HEK293 (cell line): ENCODE data around the gene MFAP3.
A peak's percentile ranks its signal among the peaks of the same experiment; 100 is the strongest.
"Not testable (repeated sequence)": the region's sequence is repeated elsewhere in the genome, so short reads cannot be mapped to it uniquely, and the experiment has no call there.

ENCODE experiments used
- CTCF ChIA-PET: fragments of 350-600 bp; formaldehyde crosslinking; extraction: SDS; loops from one replicate; lab custom pipeline; 2021; ENCODE audit warnings: antibody characterized with exemption; lab: Yijun Ruan, JAX
- POLR2A ChIA-PET: fragments of 300-600 bp; formaldehyde crosslinking; extraction: SDS; loops from one replicate; lab custom pipeline; 2020; ENCODE audit warnings: antibody characterized with exemption, inconsistent platforms; lab: Yijun Ruan, JAX
- H3K27ac ChIP-seq: fragments of 200-500 bp; sonication (Bioruptor generic); 2 replicates; pipeline ENCODE4 v1.5.1; 2014; ENCODE audit warnings: low read depth, low read length, control low read depth, inconsistent platforms; ENCODE audit errors: extremely low read depth
- H3K36me3 ChIP-seq, 2 experiments: fragments of 200-500 bp in 1 of 2; sonication (Bioruptor generic) in 1 of 2; 1 replicate in 1 of 2; 2 replicates in 1 of 2; pipeline ENCODE4 v1.5.1; 2014 to 2017; ENCODE audit warnings: inconsistent platforms in 2 of 2, low read length in 2 of 2; ENCODE audit not compliant: control insufficient read depth in 2 of 2, insufficient read depth in 1 of 2
- H3K4me1 ChIP-seq: fragments of 200-500 bp; sonication (Bioruptor generic); 2 replicates; pipeline ENCODE4 v1.5.1; 2014; ENCODE audit warnings: mild to moderate bottlenecking, low read length, inconsistent platforms; ENCODE audit not compliant: control insufficient read depth, insufficient read depth
- H3K4me3 ChIP-seq: 2 replicates; pipeline ENCODE4 v1.5.1; 2011; ENCODE audit warnings: low read depth, mild to moderate bottlenecking, control low read depth, low read length, moderate library complexity
- H3K9me3 ChIP-seq: fragments of 200-500 bp; sonication (Bioruptor generic); 2 replicates; pipeline ENCODE4 v1.5.1; 2014; ENCODE audit warnings: low read depth, low read length, inconsistent platforms; ENCODE audit not compliant: control insufficient read depth, insufficient read depth
- GLI2 ChIP-seq: fragments of 450-650 bp; formaldehyde crosslinking; IDR thresholded peaks from 2 replicates; pipeline ENCODE4; 2017; ENCODE audit warnings: missing biosample characterization, missing genetic modification characterization, low read depth, borderline replicate concordance
- OVOL3 ChIP-seq: fragments of 450-650 bp; formaldehyde crosslinking; IDR thresholded peaks from 2 replicates; pipeline ENCODE4 v1.5.1; 2016; ENCODE audit warnings: missing biosample characterization, missing genetic modification characterization
- PATZ1 ChIP-seq: fragments of 450-650 bp; formaldehyde crosslinking; IDR thresholded peaks from 2 replicates; pipeline ENCODE4 v1.5.1; 2016; ENCODE audit warnings: missing biosample characterization, missing genetic modification characterization
- SETDB1 ChIP-seq: IDR thresholded peaks from one replicate; pipeline ENCODE4 v1.6.1; 2017; ENCODE audit warnings: mild to moderate bottlenecking, low read length, moderate library complexity, mixed read lengths; ENCODE audit not compliant: insufficient read length
- SP3 ChIP-seq: fragments of 450-650 bp; formaldehyde crosslinking; IDR thresholded peaks from 2 replicates; pipeline ENCODE4 v1.5.1; 2016; ENCODE audit warnings: missing biosample characterization, missing genetic modification characterization
- TRIM28 ChIP-seq: IDR thresholded peaks from 2 replicates; pipeline ENCODE4 v1.6.1; 2011; ENCODE audit warnings: low read length, control low read depth, borderline replicate concordance
- ZBTB20 ChIP-seq: fragments of 450-650 bp; formaldehyde crosslinking; IDR thresholded peaks from 2 replicates; pipeline ENCODE4 v1.5.1; 2016; ENCODE audit warnings: missing biosample characterization, missing genetic modification characterization
- ZNF18 ChIP-seq: fragments of 450-650 bp; formaldehyde crosslinking; IDR thresholded peaks from 2 replicates; pipeline ENCODE4 v1.5.1; 2016; ENCODE audit warnings: missing biosample characterization, missing genetic modification characterization
- TF ChIP-seq, protein P1 (sequence below): fragments of 450-650 bp; formaldehyde crosslinking; IDR thresholded peaks from 2 replicates; pipeline ENCODE4 v1.5.1; 2017; ENCODE audit warnings: missing biosample characterization, missing genetic modification characterization
- TF ChIP-seq, protein P2 (sequence below): sonication (generic); formaldehyde crosslinking; IDR thresholded peaks from 2 replicates; pipeline ENCODE4 v1.8.1; 2022; ENCODE audit warnings: mild to moderate bottlenecking, moderate library complexity, missing genetic modification reagents
- TF ChIP-seq, protein P3 (sequence below): fragments of 450-650 bp; formaldehyde crosslinking; IDR thresholded peaks from 2 replicates; pipeline ENCODE4 v1.5.1; 2017; ENCODE audit warnings: missing biosample characterization, missing genetic modification characterization

MFAP3 gene

GRCh38 chr5:154065971-154066370 is 27.2 kb downstream of the MFAP3 start (continued):
- TF ChIP-seq, protein P1, sequence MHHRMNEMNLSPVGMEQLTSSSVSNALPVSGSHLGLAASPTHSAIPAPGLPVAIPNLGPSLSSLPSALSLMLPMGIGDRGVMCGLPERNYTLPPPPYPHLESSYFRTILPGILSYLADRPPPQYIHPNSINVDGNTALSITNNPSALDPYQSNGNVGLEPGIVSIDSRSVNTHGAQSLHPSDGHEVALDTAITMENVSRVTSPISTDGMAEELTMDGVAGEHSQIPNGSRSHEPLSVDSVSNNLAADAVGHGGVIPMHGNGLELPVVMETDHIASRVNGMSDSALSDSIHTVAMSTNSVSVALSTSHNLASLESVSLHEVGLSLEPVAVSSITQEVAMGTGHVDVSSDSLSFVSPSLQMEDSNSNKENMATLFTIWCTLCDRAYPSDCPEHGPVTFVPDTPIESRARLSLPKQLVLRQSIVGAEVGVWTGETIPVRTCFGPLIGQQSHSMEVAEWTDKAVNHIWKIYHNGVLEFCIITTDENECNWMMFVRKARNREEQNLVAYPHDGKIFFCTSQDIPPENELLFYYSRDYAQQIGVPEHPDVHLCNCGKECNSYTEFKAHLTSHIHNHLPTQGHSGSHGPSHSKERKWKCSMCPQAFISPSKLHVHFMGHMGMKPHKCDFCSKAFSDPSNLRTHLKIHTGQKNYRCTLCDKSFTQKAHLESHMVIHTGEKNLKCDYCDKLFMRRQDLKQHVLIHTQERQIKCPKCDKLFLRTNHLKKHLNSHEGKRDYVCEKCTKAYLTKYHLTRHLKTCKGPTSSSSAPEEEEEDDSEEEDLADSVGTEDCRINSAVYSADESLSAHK, result no peak
- no peak for TF ChIP-seq PATZ1 (tag by site-specific recombination)
- TF ChIP-seq ZNF18 (tag by site-specific recombination), result no peak
- TF ChIP-seq SP3, result no peak
- no peak for TF ChIP-seq GLI2 (tag by site-specific recombination)

DNA sequence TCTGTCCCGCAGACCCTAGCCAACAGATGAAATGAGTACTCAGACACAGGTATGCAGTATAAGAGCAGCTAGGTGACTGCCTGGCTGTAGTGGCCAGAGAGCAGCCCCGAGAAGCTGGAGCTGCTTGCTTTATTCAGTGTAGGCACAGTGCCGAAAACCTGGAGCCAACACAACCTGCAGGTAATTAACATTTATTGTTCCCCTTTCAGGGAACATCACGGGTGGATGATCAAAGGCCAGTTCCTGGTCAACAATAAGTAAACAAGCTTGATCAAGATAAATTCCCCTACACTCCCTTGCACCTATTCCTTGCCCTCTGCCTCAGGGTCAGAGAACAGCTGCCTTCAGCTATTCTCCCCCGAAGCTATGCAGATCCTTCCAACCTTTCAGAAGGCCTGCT is 31.1 kb downstream of the MFAP3 start:
- H3K4me1 ChIP-seq, H3K4me3 ChIP-seq, H3K36me3 ChIP-seq, H3K9me3 ChIP-seq, H3K27ac ChIP-seq, POLR2A ChIA-PET: not testable (repeated sequence)
- CTCF ChIA-PET, result interaction anchor here (0.7 to 12.1 kb wide), 6 partner anchors 94 to 398 kb away, joined by 3 to 143 read pairs (median 5); no protein-coding TSS in a partner anchor
- TF ChIP-seq SETDB1 (peak; percentile 27), TRIM28 (peak; percentile 48; the same call in 1 of the 2 replicates)

DNA sequence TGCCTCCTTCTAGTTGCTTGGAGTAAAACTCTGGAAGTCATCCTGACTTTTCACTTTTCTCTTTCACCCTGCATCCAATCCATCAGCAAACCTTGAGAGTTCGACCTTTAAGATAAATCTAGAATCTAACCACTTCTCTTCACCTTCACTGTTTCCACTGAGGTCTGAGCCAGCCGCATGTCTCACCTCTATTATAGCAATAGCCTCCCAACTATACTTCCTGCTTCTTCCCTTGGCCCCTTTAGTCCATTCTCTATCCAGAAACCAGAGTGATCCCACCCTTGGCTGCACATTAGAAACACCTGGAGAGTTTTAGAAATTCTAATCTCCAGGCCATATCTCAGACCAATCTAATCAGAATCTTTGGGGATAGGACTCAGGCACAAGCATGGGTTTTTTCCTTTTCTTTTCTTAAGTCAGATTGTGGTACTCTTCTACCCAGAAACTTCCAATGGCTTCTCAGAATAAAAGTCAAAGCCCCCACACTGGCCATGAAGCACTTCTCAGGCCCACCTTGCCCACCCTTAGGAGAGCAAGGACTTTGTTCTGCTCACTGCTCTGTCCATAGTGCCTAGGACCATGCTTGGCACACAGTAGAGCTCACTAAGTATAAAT is 33.1 kb downstream of the MFAP3 start:
- ChIA-PET POLR2A (interaction anchor here (1.1 kb wide), 2 partner anchors 119 to 333 kb away, joined by 3 to 6 read pairs; partner anchors contain the start of gene GALNT10), CTCF (interaction anchor here (0.5 to 12.1 kb wide), 40 partner anchors 8 to 1563 kb away, joined by 3 to 143 read pairs (median 4); partner anchors contain the start of gene GALNT10)
- TF ChIP-seq, protein P2, sequence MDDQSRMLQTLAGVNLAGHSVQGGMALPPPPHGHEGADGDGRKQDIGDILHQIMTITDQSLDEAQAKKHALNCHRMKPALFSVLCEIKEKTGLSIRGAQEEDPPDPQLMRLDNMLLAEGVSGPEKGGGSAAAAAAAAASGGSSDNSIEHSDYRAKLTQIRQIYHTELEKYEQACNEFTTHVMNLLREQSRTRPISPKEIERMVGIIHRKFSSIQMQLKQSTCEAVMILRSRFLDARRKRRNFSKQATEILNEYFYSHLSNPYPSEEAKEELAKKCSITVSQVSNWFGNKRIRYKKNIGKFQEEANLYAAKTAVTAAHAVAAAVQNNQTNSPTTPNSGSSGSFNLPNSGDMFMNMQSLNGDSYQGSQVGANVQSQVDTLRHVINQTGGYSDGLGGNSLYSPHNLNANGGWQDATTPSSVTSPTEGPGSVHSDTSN (CRISPR knock-in tag), result no peak
- no peak for TF ChIP-seq OVOL3 (tag by site-specific recombination)
- no peak for TF ChIP-seq ZBTB20 (tag by site-specific recombination)
- TF ChIP-seq, protein P3, sequence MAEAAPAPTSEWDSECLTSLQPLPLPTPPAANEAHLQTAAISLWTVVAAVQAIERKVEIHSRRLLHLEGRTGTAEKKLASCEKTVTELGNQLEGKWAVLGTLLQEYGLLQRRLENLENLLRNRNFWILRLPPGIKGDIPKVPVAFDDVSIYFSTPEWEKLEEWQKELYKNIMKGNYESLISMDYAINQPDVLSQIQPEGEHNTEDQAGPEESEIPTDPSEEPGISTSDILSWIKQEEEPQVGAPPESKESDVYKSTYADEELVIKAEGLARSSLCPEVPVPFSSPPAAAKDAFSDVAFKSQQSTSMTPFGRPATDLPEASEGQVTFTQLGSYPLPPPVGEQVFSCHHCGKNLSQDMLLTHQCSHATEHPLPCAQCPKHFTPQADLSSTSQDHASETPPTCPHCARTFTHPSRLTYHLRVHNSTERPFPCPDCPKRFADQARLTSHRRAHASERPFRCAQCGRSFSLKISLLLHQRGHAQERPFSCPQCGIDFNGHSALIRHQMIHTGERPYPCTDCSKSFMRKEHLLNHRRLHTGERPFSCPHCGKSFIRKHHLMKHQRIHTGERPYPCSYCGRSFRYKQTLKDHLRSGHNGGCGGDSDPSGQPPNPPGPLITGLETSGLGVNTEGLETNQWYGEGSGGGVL, result no peak
- Histone ChIP-seq H3K4me1 (no peaks in the 10 kb centered on the region), H3K4me3 (no peak overlapping the region), H3K9me3 (no peaks in the 10 kb centered on the region), H3K36me3 (no peaks in the 10 kb centered on the region), H3K27ac (no peak overlapping the region)
